AG04449 (cell line): Measurements from ENCODE around the gene SHF.

Experiments
- CTCF ChIA-PET: fragments of 350-600 bp; formaldehyde crosslinking; extraction: SDS; loops from one replicate; lab custom pipeline; 2021; ENCODE audit warnings: antibody characterized with exemption; lab: Yijun Ruan, JAX
- POLR2A ChIA-PET: fragments of 400-600, 350-600 bp; formaldehyde crosslinking; extraction: SDS; loops from one replicate; lab custom pipeline; 2020; ENCODE audit warnings: antibody characterized with exemption, inconsistent platforms; lab: Yijun Ruan, JAX
- DNase-seq: peaks from one replicate; pipeline ENCODE4 v3.0.0-alpha.2; 2010; ENCODE audit warnings: low read depth, low spot score
- H3K4me3 ChIP-seq: 2 replicates; pipeline ENCODE4 v1.5.1; 2011; ENCODE audit warnings: low read depth, mild to moderate bottlenecking, control low read depth, low read length
- TF ChIP-seq, protein P1 (sequence below): IDR thresholded peaks from one replicate; pipeline ENCODE4 v1.5.1; 2011; ENCODE audit warnings: mild to moderate bottlenecking, moderate library complexity, low read length, control low read depth, inconsistent platforms; ENCODE audit not compliant: insufficient read depth; ENCODE audit errors: missing control alignments

Gene SHF

DNA sequence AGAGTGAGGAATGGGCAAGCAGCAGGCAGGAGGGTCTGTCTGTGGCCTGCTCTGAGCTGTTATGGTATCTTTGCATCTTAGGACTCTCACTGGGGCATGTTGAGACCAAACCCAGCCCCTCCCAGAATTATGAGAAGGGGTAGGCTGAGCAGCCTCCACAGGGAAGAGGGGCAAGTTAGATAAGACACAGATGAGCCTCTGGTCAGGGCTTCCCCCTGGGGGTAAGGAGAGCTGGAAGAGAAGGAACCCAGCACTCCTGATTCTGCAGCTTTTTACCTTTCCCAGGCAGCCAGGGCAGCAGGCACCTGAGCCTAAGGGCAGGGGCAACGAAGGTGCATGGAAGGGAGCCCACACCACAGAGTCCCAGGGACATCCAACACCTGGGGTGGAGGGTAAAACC is 38.7 kb downstream of the SHF start:
- ChIA-PET CTCF (interaction anchor here (1.3 to 3.2 kb wide), 6 partner anchors 15 to 56 kb away, joined by 4 to 20 read pairs (median 8); no protein-coding TSS in a partner anchor), POLR2A (no interaction called here)
- no peak for DNase-seq
- H3K4me3 ChIP-seq, result no peak overlapping the region
- TF ChIP-seq, protein P1, sequence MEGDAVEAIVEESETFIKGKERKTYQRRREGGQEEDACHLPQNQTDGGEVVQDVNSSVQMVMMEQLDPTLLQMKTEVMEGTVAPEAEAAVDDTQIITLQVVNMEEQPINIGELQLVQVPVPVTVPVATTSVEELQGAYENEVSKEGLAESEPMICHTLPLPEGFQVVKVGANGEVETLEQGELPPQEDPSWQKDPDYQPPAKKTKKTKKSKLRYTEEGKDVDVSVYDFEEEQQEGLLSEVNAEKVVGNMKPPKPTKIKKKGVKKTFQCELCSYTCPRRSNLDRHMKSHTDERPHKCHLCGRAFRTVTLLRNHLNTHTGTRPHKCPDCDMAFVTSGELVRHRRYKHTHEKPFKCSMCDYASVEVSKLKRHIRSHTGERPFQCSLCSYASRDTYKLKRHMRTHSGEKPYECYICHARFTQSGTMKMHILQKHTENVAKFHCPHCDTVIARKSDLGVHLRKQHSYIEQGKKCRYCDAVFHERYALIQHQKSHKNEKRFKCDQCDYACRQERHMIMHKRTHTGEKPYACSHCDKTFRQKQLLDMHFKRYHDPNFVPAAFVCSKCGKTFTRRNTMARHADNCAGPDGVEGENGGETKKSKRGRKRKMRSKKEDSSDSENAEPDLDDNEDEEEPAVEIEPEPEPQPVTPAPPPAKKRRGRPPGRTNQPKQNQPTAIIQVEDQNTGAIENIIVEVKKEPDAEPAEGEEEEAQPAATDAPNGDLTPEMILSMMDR, result no peak

DNA sequence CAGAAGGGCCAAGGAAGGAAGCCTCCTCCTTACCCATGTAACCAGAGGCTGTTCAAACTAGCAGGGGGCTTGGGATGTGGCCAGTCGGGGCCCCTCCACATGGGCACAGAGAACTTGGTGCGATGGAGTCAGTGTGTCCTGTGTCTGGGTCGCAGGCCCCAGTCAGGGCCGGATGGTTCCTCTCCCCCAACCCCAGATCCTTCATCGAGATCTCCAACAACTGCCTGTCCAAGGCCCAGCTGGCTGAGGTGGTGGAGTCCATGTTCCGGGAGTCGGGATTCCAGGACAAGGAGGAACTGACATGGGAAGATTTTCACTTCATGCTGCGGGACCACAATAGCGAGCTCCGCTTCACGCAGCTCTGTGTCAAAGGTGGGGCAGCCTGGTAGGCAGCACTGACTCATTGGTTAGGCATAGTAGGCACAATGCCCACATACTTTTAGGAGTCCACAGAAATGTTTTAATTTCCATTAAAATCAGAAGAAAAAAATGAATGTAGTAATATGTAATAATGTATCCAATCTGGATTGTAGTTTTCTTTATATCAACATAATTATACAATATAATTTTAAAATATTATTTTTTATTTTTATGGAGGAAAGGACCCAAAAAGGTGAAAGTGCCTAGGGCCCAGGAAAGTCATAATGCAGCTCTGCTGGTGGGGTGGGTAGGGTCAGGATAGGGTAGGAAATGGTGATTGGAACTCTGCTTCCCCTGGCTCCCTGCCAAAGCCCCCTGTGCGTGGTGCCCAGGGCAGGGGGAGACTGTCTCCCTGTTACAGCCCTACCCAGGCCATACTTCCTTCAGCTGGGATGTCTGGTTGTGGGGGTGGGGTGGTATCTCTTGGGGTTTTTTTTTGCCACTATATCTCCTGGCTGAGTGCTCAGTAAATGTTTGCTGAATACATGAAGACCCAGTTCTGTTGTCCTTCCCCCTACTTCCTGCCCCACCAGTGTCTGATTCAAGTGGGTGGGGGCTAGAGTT is 39.4 kb downstream of the SHF start:
- no peak for DNase-seq
- ChIA-PET POLR2A (no interaction called here), CTCF (interaction anchor here (0.7 to 3.2 kb wide), 6 partner anchors 14 to 56 kb away, joined by 3 to 20 read pairs (median 8); no protein-coding TSS in a partner anchor)
- H3K4me3 ChIP-seq, result no peak overlapping the region
- TF ChIP-seq, protein P1, result no peak

DNA sequence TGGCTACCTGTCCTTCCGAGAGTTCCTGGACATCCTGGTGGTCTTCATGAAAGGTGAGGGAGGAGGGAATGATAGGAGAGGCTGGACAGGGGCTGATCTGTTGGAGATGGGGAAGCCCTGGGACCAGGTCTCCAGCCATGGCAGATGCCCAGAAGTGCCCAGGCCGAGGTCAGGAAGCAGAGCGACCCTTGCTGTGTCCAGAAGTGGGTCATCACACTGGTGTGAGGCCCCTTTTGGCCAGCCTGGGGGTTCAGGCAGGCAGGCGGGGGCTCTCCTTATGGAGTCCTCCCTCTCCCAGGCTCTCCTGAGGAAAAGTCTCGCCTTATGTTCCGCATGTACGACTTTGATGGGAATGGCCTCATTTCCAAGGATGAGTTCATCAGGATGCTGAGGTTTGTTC is 40.2 kb downstream of the SHF start:
- POLR2A ChIA-PET, result no interaction called here
- H3K4me3 ChIP-seq, result no peak overlapping the region
- CTCF ChIA-PET, result interaction anchor here (0.7 to 3.2 kb wide), 4 partner anchors 15 to 29 kb away, joined by 3 to 20 read pairs (median 4); no protein-coding TSS in a partner anchor
- TF ChIP-seq, protein P1, result no peak
- DNase-seq, result no peak

DNA sequence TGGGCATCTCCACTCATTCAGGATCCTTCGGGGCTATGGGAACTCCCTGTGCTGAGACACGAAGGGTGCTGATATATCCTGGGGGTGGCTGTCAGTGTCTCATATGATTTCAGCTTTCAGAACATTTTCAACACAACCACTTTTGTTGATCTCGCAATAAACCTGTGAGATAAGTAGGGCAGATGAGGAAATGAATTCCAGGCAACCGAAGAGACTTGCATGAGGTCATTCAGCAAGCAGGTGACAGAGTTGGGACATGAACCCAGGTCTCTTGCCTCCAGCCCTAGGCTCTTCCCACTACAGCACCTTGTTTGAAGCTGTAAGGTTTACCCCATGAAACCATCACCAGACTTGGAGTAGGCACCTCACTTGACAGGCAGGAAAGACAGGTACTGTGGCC is 41.4 kb downstream of the SHF start:
- TF ChIP-seq, protein P1, result no peak
- no peak overlapping the region for H3K4me3 ChIP-seq
- ChIA-PET CTCF (interaction anchor here (1.2 to 2.1 kb wide), 4 partner anchors 17 to 28 kb away, joined by 4 to 8 read pairs (median 6); no protein-coding TSS in a partner anchor), POLR2A (no interaction called here)
- no peak for DNase-seq

DNA sequence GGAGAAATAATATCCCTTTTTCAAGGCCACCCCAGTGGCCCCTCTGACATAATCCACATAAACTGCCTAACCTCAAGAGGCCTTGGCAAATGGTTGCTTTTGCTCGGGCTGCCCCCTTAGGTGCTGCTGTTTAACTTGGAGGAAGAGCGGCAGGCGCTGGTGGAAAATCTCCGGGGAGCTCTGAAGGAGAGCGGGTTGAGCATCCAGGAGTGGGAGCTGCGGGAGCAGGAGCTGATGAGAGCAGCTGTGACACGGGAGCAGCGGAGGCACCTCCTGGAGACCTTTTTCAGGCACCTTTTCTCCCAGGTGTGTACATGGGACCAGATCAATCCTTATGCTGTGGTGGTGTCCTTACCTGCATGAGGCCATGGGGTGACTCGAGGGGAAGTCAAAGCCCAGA is 43.0 kb downstream of the SHF start:
- TF ChIP-seq, protein P1, result no peak
- CTCF ChIA-PET, result interaction anchor here (0.9 to 1.0 kb wide), 2 partner anchors 21 to 27 kb away, joined by 3 to 4 read pairs; no protein-coding TSS in a partner anchor

DNA sequence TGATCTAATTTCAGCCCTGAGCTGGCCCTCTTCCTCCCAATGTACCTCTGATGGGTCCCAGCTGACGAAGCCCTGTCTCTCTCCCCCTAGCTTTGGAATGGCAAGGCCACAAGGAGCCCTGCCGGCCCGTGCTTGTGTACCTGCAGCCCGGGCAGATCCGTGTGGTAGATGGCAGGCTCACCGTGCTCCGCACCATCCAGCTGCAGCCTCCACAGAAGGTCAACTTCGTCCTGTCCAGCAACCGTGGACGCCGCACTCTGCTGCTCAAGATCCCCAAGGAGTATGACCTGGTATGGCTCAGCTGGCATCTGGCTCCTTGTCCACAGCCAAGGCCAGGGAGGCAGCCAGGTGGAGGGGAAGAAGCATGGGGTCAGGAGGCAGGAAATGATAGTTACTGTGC is 43.8 kb downstream of the SHF start:
- TF ChIP-seq, protein P1, result no peak
- no peak overlapping the region for H3K4me3 ChIP-seq
- ChIA-PET CTCF (interaction anchor here (1.1 to 1.3 kb wide), 2 partner anchors 19 to 20 kb away, joined by 3 to 5 read pairs; no protein-coding TSS in a partner anchor), POLR2A (no interaction called here)
- DNase-seq, result no peak

More for the DNA sequence above, 43.0 kb downstream of the SHF start:
- POLR2A ChIA-PET, result no interaction called here
- H3K4me3 ChIP-seq, result no peak overlapping the region
- DNase-seq, result no peak
